ENCODE data around the gene ASS1.
A peak's percentile ranks its signal among the peaks of the same experiment; 100 is the strongest.

Gene ASS1

DNA sequence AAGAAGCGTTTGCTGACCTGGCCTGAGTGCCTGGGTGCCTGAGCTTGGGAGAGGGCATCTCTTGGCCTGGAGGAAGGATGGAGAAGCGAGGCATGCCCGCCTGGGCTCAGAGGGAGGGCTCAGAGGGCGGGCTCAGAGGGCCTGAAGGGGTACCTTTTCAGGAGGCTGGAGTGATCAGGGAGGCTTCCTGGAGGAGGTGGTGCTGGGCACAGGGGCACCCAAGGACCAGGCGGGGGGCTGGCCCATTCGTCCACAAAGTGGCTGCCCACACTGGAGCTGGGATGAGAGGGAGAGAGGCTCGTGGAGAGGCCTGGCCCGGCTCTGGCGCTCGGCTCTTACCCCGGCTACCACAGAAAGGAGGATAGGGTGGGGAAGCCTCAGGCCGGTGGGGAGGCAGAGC lies 32.8 kb downstream of the ASS1 start:
- DNase-seq = no peak

DNA sequence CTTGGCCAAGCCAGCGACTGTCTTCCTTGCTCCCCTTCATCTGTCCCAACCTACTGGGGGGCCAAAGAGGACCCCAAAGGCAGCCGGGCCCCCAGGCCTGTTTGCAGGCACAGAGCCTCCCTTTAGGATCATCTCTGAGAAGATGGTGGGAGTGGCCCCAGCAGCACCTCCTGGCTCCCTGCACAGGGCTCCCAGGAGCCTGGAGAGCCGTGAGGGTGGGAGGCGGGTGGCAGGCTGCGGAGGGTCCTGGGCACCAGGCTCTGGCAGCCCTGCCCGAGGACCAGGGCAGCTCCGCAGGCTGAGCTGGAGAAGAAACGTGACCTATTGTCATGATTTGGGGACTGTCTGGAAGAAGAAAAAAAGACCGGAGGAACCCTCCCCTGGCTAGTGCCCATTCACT lies 33.4 kb downstream of the ASS1 start:
- no peak for DNase-seq

DNA sequence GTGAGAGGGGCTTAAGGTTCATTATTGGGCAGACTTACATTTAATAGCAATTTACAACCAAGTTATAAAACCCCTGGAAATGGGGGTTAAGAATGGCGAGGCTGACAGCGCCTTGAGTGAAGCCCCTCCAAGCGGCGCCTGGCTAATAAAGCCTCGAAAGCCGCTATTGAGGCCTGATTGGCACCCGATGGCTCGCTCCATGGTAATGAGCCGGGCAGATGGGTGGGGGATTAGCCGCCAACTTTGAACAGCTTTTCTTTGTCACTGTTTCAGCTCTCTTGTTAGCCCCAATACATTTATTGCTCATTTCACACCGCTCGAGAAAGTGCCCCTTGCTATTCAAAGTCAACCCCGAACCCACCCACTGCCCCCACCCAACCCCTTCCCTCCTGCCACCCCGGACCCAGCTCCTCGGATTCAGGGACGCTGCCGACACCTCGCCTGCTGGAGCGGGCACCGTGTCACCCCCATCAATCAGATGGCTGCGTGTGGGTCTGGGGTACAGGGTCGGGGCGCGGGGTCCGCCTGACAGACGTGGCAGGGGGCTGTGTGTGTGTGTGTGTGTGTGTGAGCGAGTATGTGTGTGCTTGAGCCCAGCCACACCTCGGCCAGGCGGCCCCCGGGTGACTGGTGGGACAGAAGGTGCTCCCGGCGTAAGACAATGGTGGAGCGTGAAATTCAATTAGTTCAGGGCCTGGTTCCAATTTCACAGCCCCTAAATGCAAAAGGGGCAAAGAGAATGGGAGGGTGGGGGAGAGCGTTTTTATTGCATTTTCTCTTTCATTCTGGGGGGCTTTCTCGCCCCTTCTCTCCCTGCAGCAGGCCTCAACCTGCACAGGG lies 34.2 kb downstream of the ASS1 start:
- no peak for DNase-seq

DNA sequence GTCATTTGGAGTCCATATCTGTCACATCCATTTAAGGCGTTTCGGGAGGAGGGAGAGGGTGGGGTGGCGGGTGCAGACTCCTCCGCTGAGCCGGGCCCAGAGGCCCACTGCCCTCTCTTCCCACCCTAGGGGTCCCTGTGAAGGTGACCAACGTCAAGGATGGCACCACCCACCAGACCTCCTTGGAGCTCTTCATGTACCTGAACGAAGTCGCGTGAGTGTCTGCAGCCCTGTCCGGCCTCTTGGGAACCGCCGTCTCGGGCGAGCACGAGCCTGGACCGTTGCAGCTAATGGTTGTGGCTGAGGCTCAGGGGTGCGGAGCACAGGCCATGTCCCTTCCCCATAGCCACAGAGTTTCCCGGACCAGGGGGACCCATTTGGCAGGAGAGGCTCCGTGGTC lies 34.8 kb downstream of the ASS1 start:
- no peak for DNase-seq

DNA sequence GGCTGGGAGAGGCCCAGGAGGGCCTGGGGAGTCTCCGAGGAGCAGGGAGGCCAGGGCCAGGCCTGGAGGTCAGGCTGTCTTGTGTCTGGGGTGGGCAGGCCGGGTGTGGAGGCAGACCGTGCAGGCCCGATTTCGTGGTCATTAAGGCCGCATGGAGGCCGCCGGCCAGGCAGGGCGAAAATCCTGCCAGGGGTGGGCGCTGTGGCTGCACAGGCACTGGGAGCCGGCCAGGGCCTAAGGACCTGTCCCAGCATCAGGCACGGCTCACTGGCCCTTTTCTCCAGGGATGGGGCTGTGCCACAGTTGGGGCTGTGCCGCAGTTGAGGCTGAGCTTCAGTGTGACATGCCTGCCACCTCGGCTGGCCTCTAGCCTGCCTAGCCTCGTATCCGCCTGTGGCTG lies 35.9 kb downstream of the ASS1 start:
- DNase-seq = no peak

DNA sequence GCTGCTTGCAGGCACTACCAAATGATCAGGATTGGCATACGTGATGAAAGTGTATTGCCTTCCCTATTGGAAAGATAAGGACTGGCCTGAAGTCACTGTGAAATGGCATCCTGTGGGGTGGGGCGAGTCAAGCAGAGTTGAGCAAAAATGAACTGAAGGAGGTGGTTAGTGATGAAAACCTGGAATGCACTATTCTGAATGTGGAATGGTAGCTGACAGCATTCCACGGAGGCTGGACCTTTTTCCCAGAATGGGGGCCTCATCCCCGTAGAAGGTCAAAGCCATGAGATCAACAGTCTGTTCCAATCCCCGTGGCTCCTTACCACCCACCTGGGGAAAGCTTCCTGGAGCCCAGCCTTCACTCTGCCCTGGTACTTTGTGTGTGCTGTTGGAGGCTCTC lies 37.7 kb downstream of the ASS1 start:
- no peak for DNase-seq

DNA sequence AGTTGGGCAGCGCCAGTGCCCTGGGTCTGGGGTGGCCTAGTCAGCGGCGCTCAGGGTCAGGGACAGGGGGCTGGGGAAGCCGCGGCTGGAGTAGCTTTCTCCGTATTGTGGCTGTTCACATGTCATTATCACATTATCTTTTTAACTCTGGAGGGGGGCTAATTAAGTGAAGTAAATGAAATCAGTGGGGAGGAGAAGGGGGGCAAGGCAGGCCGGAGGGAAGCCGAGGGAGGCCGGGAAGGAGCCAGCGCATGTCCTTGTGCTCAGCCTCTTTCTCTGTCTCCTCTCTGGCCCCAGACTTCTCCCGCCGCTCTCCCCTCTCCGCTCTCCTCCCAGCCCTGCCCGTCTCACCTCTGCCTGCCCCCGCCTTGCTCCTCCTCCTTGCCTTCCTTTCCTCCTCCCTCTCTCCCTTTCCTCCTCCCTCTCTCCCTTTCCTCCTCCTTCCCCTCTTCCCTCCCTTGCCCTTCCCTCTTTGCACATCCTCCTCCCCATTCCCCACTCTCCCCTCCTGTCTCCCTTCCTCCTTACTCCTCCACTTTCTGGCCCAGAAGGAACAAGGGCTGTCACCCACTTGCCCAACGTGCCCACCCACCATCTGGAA lies 38.7 kb downstream of the ASS1 start:
- no peak for DNase-seq

DNA sequence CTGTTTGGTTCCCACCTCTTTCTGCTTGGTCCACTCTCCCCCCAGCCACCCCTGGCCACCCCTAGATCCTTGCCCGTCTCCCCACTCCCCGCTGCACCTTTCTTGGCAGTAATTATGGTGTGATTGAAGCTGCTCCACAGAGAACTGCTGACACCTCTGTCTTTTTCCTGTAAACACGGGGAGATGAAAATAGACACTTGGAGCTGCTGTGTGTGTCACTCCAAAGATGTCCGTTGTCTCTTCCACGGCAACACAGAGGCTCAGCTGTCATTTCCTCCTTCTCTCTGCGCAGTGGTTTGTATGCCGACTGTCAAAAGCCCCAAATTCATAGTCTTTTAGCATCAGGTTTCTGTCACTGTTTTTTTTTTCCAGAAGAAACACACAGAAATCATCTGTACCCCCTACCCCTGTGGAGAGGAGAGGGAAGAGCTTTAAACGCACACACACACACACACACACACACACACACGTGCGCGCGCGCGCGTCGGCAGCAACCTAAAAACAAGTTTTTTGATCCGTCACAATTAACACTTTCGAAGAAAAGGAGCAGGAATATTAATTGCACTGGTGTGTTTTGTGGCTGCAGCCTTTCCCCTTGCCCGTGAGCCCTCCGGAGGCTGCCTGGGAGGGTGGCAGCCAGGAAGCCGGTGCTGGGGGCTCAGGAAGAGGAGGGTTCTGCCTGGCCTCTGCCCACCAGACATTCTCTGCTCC lies 39.8 kb downstream of the ASS1 start:
- no peak for DNase-seq

DNA sequence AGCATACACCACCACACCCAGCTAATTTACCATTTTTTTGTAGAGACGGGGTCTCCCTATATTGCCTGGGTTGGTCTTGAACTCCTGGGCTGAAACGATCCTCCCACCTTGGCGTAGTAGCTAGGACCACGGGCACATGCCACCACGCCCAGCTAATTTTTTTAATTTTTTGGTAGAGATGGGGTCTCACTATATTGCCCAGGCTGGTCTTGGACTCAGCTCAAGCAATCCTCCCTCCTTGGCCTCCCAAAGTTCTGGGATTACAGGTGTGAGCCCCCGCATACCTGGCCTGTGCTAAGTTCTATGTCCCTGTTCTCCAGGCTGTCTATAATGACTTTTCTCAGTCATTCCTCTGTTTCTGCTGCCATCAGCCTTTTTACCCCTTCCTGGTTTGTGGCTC lies 41.3 kb downstream of the ASS1 start:
- DNase-seq = no peak

DNA sequence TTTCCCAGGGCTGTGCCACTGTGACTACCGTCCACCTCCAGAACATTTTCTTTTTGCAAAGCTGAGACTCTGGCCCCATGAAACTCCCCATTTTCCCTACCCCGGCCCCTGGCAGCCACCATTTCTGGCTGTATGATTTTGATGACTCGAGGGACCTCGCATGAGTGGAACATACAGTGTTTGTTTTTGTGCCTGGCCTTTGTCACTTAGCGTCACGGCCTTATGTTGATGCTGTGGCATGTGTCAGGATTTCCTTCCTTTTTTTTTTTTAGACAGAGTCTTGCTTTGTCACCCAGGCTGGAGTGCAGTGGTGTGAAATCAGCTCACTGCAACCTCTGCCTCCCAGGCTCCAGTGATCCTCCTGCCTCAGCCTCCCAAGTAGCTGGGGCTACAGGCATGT lies 42.7 kb downstream of the ASS1 start:
- DNase-seq = no peak

DNA sequence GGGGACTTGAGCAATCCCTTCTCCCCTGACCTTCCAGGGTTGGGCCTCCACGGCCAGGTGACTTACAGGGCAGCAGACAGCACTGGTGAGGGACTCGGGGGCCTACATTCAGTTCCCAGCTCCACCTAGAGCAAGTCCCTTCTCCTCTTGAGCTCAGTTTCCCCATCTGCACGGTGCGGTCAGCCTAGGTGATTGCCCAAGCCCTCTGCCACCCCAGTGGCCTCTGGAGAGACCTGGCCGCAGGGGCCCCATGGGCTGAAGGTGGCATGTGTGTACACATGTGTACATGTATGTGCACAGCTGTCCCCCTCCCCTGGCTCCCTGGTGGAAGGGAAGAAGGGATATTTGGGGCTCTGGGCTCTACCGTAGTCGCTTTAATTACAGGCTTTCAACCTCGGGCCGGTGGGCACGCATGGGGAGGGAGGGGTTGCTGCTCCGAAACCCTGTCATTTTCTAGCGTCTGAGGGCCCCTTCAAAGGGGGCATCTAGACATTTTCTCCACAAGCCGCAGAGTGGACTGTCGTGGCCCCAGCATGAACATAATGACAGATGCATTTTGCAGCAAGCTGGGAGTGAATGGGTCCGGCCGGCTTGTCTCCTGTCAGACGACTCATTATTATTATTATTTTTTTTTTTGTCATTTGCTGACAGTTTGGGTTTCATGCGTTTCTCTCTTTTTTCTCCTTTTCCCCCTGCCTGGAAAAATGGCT lies 44.0 kb downstream of the ASS1 start:
- no peak for DNase-seq

DNA sequence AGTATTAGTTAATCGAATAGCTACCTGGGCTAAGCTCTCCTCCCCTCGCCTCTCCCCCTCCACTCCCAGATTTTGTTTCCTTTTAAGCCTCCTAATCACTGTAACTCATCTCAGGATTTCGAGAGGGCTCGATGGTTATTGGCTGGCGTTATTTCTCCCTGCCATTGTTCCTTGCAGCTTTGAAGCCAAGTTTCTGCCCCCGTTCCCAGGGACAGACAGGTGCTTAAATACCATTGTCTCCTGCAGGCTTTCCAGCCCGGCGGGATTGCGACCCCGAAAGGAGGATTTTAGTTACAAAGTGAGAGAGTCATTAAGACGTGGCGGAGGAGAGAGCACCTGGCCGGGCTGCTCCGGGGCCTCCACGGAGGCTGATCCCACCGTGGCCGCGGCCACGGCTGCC lies 46.2 kb downstream of the ASS1 start:
- no peak for DNase-seq

DNA sequence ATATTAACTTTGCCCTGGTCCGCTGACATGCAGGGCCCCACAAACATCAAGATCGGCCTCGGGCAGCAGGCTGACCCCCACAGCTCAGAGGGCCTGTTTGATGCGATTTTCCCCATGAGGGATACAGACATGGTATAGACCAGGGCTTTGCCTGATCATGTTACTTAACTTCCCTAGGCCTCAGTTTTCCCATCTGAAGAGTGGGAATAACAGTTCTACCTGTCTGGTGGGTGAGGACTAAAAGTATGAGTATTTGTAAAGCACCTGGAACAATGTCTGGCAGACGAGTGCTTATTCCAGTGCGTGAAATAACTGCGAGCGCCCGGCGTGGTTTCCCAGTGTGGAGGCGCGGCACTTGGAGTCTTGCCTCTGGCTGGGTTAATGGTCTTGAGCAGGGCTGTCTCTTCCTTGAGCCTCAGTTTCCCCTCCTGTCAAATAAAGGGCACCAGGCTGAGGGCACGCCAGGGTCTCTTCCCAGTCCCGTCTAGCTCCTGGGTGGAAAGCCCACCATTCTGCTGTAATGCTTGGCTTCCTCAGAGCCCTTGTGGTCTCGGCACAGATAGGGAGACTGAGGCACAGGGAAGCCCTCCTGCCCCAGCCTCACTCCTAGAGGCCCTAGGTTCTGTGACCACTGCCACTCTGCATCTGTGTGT lies 47.2 kb downstream of the ASS1 start:
- DNase-seq = no peak

DNA sequence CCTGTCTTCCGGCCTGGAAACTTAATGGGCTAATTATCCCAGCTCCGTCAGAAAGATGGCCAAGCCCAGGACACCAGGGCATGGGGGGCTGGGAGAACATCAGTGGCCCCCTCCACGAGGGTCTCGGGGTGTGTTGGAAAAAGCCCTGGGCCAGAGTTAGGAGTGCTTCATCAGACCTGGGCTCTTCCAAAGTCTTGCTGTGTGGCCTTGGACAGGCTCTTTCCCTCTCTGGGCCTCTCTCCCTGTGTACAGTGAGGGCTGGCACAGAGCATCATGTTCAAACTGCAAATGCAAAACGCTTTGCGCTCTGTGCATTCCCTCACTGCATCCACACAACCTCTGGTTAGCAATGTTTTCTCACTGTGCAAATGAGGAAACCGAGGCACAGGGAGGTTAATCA lies 48.3 kb downstream of the ASS1 start:
- no peak for DNase-seq

DNA sequence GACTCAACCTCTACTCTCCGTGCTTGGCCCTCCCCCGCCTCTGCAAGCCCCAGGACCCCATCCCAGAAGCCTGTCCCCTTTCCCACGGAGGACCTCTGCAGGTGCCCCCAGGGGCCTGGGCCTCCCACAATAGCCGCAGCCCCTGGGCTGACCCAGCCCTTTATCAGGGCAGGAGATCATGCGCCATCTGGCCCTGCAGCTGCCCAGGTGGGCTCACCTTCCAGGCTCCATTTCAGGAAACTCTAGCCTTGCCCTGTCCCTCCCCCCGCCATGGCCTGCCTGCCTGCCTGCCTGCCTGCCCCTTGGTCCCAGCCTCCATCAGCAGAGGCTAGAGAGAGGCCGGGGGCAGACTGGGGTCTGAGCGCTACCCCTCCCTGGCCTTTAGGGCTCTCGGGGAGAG lies 48.7 kb downstream of the ASS1 start:
- DNase-seq = no peak

DNA sequence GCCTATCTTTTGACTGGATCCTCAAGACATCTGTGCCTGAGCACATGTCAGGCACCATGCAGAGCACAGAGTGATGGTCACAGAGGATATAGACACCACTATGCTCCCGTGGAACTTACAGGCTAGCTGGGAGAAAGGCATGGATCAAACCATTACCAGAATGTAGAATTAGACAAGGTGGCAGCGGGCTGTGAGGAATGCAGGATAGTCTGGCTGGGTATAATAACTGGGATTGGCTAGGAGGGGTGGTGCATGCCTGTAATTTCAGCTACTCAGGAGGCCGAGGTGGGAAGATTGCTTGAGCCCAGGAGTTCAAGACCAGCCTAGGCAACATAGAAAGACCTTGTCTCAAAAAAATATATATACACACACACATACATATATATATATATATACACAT lies 50.3 kb downstream of the ASS1 start:
- no peak for DNase-seq

DNA sequence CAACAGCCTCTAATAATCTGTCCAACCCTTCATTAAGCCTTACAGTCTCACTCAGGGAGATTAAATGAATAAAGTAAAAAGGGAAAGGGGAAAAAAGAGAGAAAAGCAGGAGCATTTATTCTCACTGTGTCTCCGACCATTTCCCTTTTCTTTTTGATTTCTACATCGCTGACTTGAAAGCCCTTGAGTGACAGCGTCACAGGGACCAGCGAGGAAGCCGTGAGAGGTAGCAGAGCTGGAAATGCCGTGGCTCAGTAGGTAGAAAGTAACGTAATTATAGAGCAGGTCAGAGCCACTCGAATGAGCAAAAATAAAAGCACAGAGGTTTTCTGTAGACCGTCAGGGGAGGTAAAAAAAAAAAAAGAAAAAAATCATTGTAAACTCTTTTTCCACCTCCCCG lies 52.4 kb downstream of the ASS1 start:
- DNase-seq = no peak

DNA sequence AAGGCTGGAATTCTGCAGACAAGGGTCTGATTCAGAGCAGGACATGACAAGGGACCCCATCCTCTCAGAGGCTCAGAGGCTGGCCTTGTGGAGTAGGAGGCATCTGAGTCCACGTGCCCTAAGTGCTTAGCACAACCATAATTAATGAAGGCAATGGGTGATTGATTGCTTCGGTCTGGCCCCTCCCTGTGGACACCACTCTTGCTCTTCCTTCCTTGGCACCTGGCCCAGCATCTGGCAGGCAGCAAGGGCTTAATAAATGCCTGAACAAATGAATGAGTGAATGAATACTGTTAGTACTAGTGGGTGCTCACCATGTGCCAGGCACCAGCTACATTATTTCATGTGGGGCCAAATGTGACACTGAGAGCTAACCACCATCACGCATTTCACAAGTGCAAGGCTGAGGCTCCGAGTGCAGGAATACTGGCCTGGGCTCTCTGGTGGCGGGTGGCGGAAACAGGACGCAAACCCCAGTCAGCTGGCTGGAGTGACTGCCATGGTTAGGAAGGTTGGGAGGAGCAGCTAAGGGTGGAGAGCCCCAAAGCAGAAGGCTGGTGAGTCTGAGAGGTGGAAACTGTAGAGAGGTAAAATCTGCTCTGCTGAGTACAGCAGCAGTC lies 53.6 kb downstream of the ASS1 start:
- DNase-seq = no peak

DNA sequence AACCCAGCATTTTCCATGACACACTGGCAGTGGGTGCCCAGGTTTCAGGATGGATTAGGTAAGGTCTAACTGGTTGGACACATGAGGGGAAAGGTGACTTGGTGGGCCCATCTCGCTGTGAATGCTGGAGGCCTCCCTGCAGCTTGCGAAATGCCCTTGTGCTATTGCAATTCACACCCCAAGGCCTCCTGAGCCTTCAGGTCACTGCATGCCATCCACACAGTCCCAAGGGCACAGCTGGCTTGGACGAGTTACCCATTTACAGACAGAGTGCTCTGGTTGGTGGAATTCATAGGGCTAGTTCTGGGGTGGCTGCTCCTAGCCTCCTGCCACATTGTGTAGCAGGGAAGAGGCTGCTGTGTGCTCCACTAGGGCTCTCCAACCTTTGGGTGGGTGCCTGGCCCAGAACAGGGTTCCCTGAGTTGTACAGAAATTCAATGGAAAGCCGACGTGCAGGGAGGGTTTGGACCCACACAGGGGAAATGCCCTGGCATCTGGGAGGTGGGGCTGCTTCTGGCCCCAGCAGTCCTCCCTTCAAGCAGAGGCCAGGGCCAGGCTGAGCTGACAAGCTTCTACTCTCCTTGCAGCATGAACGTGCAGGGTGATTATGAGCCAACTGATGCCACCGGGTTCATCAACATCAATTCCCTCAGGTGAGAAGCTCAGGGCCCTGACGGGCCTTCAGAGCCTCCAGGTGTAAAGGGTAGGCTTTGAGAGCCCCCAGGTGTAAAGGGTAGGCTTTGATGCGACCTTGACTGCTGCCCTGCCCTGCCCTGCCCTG lies 54.3 kb downstream of the ASS1 start:
- DNase-seq = no peak

DNA sequence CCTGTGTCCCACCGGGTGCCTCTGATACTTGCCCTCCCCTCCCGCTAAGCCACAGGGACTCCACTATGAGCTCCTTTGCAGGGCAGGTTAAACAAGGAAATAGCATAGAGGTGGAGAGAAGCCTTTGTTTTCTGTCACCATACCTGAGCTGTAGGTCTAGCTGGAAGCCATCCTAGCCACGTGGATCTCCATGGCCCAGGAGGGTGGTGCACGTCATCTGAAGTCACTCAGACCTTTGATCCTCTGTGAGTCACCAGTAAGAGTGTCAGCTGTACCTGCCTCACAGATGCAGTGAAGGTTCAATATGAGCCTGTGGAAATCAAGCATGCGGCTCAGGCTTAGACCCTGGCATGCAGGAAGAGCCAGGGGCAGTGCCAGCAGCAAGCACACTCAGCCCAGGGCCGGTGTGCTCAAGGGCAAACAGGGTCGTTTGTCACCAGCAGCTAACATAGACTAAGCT lies 55.1 kb downstream of the ASS1 start:
- no peak for DNase-seq

DNA sequence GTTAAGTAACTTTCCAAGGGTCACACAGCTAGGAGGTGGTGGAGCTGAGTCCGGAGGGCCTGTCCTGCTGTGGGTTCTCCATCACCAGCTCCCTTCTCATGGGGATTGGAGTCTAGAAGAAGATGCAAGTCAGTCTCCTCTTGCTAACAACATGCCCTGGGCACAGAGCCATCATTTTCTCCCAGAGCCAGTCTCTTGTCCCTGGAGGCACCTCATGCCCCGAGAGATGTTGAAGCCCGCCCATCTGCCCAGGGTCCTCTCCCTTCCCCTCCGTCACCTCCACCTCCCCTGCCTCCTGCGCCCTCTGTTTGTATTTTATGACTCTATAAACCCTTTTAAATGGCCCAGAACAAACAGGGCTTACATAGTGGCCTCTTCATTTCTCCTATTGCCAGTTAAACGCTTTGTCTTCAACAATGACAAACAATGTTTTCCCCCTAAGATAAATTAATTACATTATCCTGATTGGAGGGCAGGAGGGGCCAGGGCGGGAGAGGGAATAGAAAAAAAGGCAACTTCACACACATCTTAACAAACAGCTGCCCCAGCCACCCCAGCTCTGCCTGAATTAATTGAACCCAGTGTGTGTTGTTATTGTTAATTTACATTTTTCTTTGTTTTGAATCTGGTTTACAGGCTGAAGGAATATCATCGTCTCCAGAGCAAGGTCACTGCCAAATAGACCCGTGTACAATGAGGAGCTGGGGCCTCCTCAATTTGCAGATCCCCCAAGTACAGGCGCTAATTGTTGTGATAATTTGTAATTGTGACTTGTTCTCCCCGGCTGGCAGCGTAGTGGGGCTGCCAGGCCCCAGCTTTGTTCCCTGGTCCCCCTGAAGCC lies 55.8 kb downstream of the ASS1 start:
- peak; percentile 82 for DNase-seq
